ENCODE measurements around the gene AMZ2. TPM values are rescaled to one million over a fixed set of nuclear protein-coding genes. Genes with fewer than 3 reads are reported as not detected.

Gene AMZ2
- total RNA-seq, 4 donors from 2014 or later: 38.2 to 69.9 (median 60.1) TPM

DNA sequence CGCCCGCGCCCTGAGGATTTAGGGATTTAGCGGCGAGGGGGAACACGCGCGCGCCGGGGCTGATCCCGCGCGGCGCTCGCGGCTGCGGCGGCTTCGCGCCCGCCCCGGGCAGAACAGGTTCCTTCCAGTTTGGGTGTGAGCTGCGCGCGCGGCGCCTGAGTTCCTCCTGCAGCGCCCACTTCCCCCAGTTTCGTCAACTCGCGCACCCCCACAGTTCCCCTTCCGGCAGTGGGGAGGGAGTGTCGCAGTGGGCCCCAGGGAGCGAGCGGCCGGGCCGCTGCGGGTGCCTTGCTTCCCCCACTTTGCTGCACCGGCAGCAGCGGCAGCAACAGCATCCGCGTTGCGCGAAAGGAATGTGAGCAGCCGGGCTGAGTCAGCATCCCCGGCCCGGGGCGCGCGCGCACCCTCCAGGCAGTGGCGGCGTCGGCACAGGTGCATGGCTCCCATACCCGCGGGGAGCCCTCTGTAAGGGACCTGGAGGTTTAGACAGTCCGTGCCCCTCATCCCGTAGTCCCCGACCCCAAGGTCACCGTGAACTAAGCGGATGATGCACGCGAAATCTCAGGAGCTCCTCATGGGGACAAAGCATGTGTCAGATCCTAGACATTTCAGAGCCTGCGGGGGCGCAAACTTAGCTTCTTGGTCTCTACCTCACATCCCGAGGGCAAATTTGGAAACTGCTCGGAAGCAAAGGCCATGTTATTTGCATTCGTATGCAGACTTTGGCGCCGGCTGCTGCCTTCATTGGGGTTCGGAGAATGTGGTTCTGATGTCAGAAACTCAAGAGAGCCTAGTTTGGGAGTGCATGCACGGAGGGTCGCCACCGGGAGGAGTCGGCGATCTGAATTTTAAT is 44.2 kb downstream of the AMZ2 start:
- WGBS: 4% methylated on average over 34 of the region's 76 CpGs
- peaks cover 0 to 68% (median 19%) of the 10 kb centered on the region in 4 donors for H3K27me3 ChIP-seq
- TF ChIP-seq POLR2AphosphoS5 (IDR thresholded peaks at IDR 0.05): peak in 1 of 2 donors; percentile 54
- no peak for TF ChIP-seq EP300 (IDR thresholded peaks at IDR 0.05)
- peaks cover 17 to 31% (median 27%) of the 10 kb centered on the region in 4 donors for H3K4me1 ChIP-seq
- H3K4me3 ChIP-seq: peak overlapping the region; percentile 62 to 67 (median 66)
- peak overlapping the region; percentile 45 to 71 (median 50) for H3K27ac ChIP-seq (replicated peaks in 1 of 4)
- H3K36me3 ChIP-seq: no peaks in the 10 kb centered on the region
- intact Hi-C loops (cut with DNase I): no loop called here
- H3K9me3 ChIP-seq: no peaks in the 10 kb centered on the region
- DNase-seq (ENCODE audit: extremely low spot score): peak; percentile 96

DNA sequence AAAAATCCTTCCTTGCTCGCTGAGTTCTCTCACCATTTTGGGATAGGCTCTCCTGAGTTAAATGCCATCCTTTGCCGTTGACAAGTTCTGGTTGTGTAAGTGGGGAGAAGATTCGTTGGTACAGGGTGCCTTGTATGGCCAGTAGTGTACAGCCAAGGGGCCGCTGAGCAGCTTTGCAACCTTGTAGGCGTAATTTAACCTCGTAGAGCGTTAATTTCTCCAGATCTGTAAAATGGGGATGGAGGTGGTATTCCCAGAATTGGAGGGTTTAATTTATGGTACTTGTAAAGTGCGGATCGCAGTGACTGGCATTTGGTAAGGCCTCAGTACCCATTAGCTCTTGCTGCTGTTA is 44.8 kb downstream of the AMZ2 start:
- H3K27ac ChIP-seq (replicated peaks in 1 of 4): peak overlapping the region in 1 of 4 donors; percentile 50
- H3K4me3 ChIP-seq: peak overlapping the region; percentile 62 to 67 (median 66)
- H3K36me3 ChIP-seq: no peaks in the 10 kb centered on the region
- peaks cover 0 to 71% (median 19%) of the 10 kb centered on the region in 4 donors for H3K27me3 ChIP-seq
- H3K4me1 ChIP-seq: peaks cover 17 to 31% (median 27%) of the 10 kb centered on the region in 4 donors
- no peak for DNase-seq (ENCODE audit: extremely low spot score)
- H3K9me3 ChIP-seq: no peaks in the 10 kb centered on the region
- 52% methylated on average over 9 of the region's 9 CpGs for WGBS
- no peak for TF ChIP-seq EP300 (IDR thresholded peaks at IDR 0.05)
- no peak for TF ChIP-seq CTCF (IDR thresholded peaks at IDR 0.05)
- TF ChIP-seq POLR2A (IDR thresholded peaks at IDR 0.05; ENCODE audit: low read depth): no peak
- no peak for TF ChIP-seq POLR2AphosphoS5 (IDR thresholded peaks at IDR 0.05)
- intact Hi-C loops (cut with DNase I): no loop called here

DNA sequence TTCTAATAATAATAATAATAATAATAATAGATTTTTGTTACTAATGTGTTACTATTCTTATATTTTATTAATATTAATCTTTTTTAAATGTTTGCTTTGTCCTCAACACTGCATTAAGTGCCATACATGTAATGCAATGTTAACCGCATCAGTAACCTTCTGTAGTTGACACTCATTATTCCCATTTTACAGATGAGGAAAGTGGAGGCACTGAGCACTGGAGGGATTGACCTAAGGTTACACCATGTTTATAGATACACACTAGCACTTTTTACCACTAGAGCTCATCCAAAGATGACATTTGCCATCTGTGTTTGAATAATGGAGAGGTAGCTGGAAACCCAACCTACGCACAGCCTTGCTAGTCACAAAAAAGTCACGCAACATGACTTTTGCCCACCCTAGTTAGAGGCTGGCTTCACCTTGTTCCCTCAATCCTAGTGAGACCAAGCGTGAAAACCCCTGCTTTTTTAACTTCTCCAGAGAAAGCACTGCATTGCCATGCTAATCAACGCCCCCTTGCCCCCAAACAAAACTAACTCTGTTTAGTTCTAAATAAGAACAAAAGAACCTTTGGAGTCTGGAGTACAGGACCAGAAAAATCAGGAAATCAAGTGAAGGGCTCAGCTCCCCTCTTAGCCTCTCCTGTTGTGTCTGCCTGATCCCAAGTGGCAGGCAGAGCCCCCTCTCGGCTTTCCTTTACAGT is 45.8 kb downstream of the AMZ2 start:
- Histone ChIP-seq H3K4me3 (no peak overlapping the region), H3K9me3 (no peaks in the 10 kb centered on the region), H3K27me3 (peaks cover 0 to 71% (median 19%) of the 10 kb centered on the region in 4 donors), H3K27ac (replicated peaks in 1 of 4) (no peak overlapping the region), H3K4me1 (peaks cover 17 to 31% (median 27%) of the 10 kb centered on the region in 4 donors), H3K36me3 (no peaks in the 10 kb centered on the region)
- no peak for DNase-seq (ENCODE audit: extremely low spot score)
- no peak for TF ChIP-seq EP300 (IDR thresholded peaks at IDR 0.05)
- no peak for TF ChIP-seq CTCF (IDR thresholded peaks at IDR 0.05)
- no peak for TF ChIP-seq POLR2A (IDR thresholded peaks at IDR 0.05; ENCODE audit: low read depth)
- TF ChIP-seq POLR2AphosphoS5 (IDR thresholded peaks at IDR 0.05): no peak
- intact Hi-C loops (cut with DNase I): no loop called here
- WGBS: 95% methylated on average over 6 of the region's 6 CpGs

- Histone ChIP-seq H3K27me3 (peaks cover 0 to 71% (median 19%) of the 10 kb centered on the region in 4 donors), H3K36me3 (no peaks in the 10 kb centered on the region), H3K4me1 (peaks cover 17 to 31% (median 27%) of the 10 kb centered on the region in 4 donors), H3K9me3 (no peaks in the 10 kb centered on the region), H3K4me3 (no peak overlapping the region), H3K27ac (replicated peaks in 1 of 4) (no peak overlapping the region)
- intact Hi-C loops (cut with DNase I): no loop called here
- no peak for DNase-seq (ENCODE audit: extremely low spot score)
- TF ChIP-seq POLR2A (IDR thresholded peaks at IDR 0.05; ENCODE audit: low read depth): no peak
- TF ChIP-seq CTCF (IDR thresholded peaks at IDR 0.05): no peak
- no peak for TF ChIP-seq EP300 (IDR thresholded peaks at IDR 0.05)
- no peak for TF ChIP-seq POLR2AphosphoS5 (IDR thresholded peaks at IDR 0.05)
- WGBS: 80% methylated on average over 3 of the region's 3 CpGs
Observed at GRCh38 chr17:68294196-68294555, 46.3 kb downstream of the AMZ2 start.

GRCh38 chr17:68294617-68295016 is 46.8 kb downstream of the AMZ2 start:
- no peak overlapping the region for H3K4me3 ChIP-seq
- H3K27me3 ChIP-seq: peaks cover 0 to 71% (median 19%) of the 10 kb centered on the region in 4 donors
- TF ChIP-seq POLR2A (IDR thresholded peaks at IDR 0.05; ENCODE audit: low read depth) (no peak), CTCF (IDR thresholded peaks at IDR 0.05) (no peak), POLR2AphosphoS5 (IDR thresholded peaks at IDR 0.05) (no peak), EP300 (IDR thresholded peaks at IDR 0.05) (no peak)
- intact Hi-C loops (cut with DNase I): no loop called here
- DNase-seq (ENCODE audit: extremely low spot score): no peak
- no peak overlapping the region for H3K27ac ChIP-seq (replicated peaks in 1 of 4)
- no peaks in the 10 kb centered on the region for H3K36me3 ChIP-seq
- WGBS: 87% methylated on average over 4 of the region's 4 CpGs
- peaks cover 17 to 31% (median 27%) of the 10 kb centered on the region in 4 donors for H3K4me1 ChIP-seq
- H3K9me3 ChIP-seq: no peaks in the 10 kb centered on the region
